Panc1 (cell line): ENCODE results near the gene NME5. TPM values are rescaled to one million over a fixed set of nuclear protein-coding genes. Genes with fewer than 3 reads are reported as not detected.

Source experiments
- ATAC-seq: fragments of 200-7000 bp; cut with Tn5 transposase; 2 replicates; pipeline ENCODE4 v1.9.1; 2020; ENCODE audit warnings: mild to moderate bottlenecking, moderate library complexity
- BruUV-seq: library from RNA; stranded (reverse); fragments of 400-500 nt; replicated peaks from 2 replicates; lab custom pipeline; 2021; lab: Mats Ljungman, UMichigan
- CTCF ChIA-PET: fragments of 300-600 bp; sonication (Branson Sonifier 250); formaldehyde crosslinking; loops from one replicate; lab custom pipeline; 2022; ENCODE audit warnings: antibody characterized with exemption; lab: Charles Lee
- POLR2A ChIA-PET: fragments of 300-600 bp; sonication (Branson Sonifier 250); formaldehyde crosslinking; loops from one replicate; lab custom pipeline; 2022; ENCODE audit warnings: antibody characterized with exemption; lab: Charles Lee
- DNase-seq: peaks from one replicate; pipeline ENCODE4 v3.0.0-alpha.2; 2010; ENCODE audit warnings: low read depth, low spot score
- H3K27ac ChIP-seq: 2 replicates; pipeline ENCODE4 v1.5.1; 2011; ENCODE audit warnings: mild to moderate bottlenecking, low read length, inconsistent platforms
- H3K27me3 ChIP-seq: fragments of 200-500 bp; sonication (Bioruptor generic); 2 replicates; pipeline ENCODE4 v1.6.0; 2014; ENCODE audit warnings: low read length, inconsistent platforms; ENCODE audit not compliant: control insufficient read depth, insufficient read depth
- H3K36me3 ChIP-seq: fragments of 200-500 bp; sonication (Bioruptor generic); 2 replicates; pipeline ENCODE4 v1.5.1; 2014; ENCODE audit warnings: inconsistent platforms, mild to moderate bottlenecking, low read length, moderate library complexity; ENCODE audit not compliant: control insufficient read depth, insufficient read depth
- H3K4me1 ChIP-seq: 2 replicates; pipeline ENCODE4 v1.5.1; 2011; ENCODE audit warnings: inconsistent platforms, mild to moderate bottlenecking, low read length, moderate library complexity; ENCODE audit not compliant: control insufficient read depth, insufficient read depth
- H3K4me3 ChIP-seq, 2 experiments: 2 replicates each; pipeline ENCODE4 v1.5.1; 2011 to 2012; ENCODE audit warnings: low read depth in 2 of 2, low read length in 2 of 2, mild to moderate bottlenecking in 2 of 2, inconsistent platforms in 1 of 2, moderate library complexity in 1 of 2
- H3K9me3 ChIP-seq: fragments of 200-500 bp; sonication (Bioruptor generic); 2 replicates; pipeline ENCODE4 v1.5.1; 2014; ENCODE audit warnings: low read depth, mild to moderate bottlenecking, inconsistent platforms, low read length, moderate library complexity; ENCODE audit not compliant: control insufficient read depth, insufficient read depth
- CTCF ChIP-seq: fragments of 450-650 bp; IDR thresholded peaks from 2 replicates; pipeline ENCODE4 v1.5.1; 2017; ENCODE audit warnings: mild to moderate bottlenecking
- POLR2AphosphoS5 ChIP-seq: IDR thresholded peaks from 2 replicates; pipeline ENCODE4 v1.6.1; 2012; ENCODE audit warnings: mild to moderate bottlenecking, low read depth, low read length, moderate library complexity
- REST ChIP-seq, 2 experiments: IDR thresholded peaks; 2 replicates each; pipeline ENCODE4 v1.6.1; 2011 to 2012; ENCODE audit warnings: low read depth in 2 of 2, control low read depth in 1 of 2, low read length in 1 of 2, mild to moderate bottlenecking in 1 of 2, moderate library complexity in 1 of 2; ENCODE audit not compliant: insufficient read depth in 1 of 2
- SIN3A ChIP-seq: IDR thresholded peaks from 2 replicates; pipeline ENCODE4 v1.6.1; 2012; ENCODE audit warnings: low read depth, mild to moderate bottlenecking, low read length, moderate library complexity, borderline replicate concordance; ENCODE audit not compliant: insufficient read depth
- TCF7L2 ChIP-seq: IDR thresholded peaks from 2 replicates; pipeline ENCODE4 v1.6.1; 2011; ENCODE audit warnings: mild to moderate bottlenecking, low read depth, low read length, inconsistent platforms
- in situ Hi-C: cut with HindIII; loops from 2 replicates; pipeline ENCODE4 v1.10.0; 2016; ENCODE audit warnings: low sequenced_read_pairs, low pct_unique_long_range_greater_than_20kb
- intact Hi-C: fragments of 100-400 bp; cut with micrococcal nuclease; formaldehyde crosslinking; loops from one replicate; pipeline ENCODE4 v1.10.0; 2022; ENCODE audit not compliant: unreplicated experiment
- total RNA-seq: library from RNA; stranded (reverse); gene quantifications from one replicate; pipeline ENCODE4 v1.2.1, GENCODE V29; 2021; ENCODE audit not compliant: unreplicated experiment

Gene NME5
- total RNA-seq, 1 experiment from 2014 or later, result 1.7 TPM

GRCh38 chr5:138105709-138106108, 33.5 kb downstream of the NME5 start:
- intact Hi-C loops (no loop called here), in situ Hi-C loops (no loop called here)
- Histone ChIP-seq H3K27ac (no peak overlapping the region), H3K9me3 (no peaks in the 10 kb centered on the region), H3K27me3 (no peaks in the 10 kb centered on the region), H3K36me3 (no peaks in the 10 kb centered on the region), H3K4me3 (no peak overlapping the region), H3K4me1 (no peaks in the 10 kb centered on the region)
- ChIA-PET POLR2A (no interaction called here), CTCF (no interaction called here)
- BruUV-seq, result no TSS peak
- ATAC-seq (no peak), DNase-seq (no peak)
- TF ChIP-seq TCF7L2, result no peak
- TF ChIP-seq POLR2AphosphoS5, result no peak
- TF ChIP-seq REST (IDR thresholded peaks at IDR 0.05; ENCODE audit: insufficient read depth in 1 of 2, low read depth in 2 of 2, low read length in 1 of 2), result no peak
- TF ChIP-seq SIN3A, result no peak
- no peak for TF ChIP-seq CTCF

- intact Hi-C loops, result no loop called here
- DNase-seq, result no peak
- Histone ChIP-seq H3K27me3 (no peaks in the 10 kb centered on the region), H3K27ac (no peak overlapping the region), H3K9me3 (no peaks in the 10 kb centered on the region), H3K4me1 (no peaks in the 10 kb centered on the region), H3K36me3 (no peaks in the 10 kb centered on the region), H3K4me3 (no peak overlapping the region)
- CTCF ChIA-PET, result no interaction called here
- ATAC-seq, result no peak
- TF ChIP-seq POLR2AphosphoS5 (no peak), REST (IDR thresholded peaks at IDR 0.05; ENCODE audit: insufficient read depth in 1 of 2, low read depth in 2 of 2, low read length in 1 of 2) (no peak), TCF7L2 (no peak), SIN3A (no peak), CTCF (no peak)
- POLR2A ChIA-PET, result no interaction called here
- in situ Hi-C loops, result no loop called here
- BruUV-seq, result no TSS peak
These were observed 36.0 kb downstream of the NME5 start for GRCh38 chr5:138103319-138103637.
